ENCODE measurements around the gene CTSZ. TPM values are rescaled to one million over a fixed set of nuclear protein-coding genes. Genes with fewer than 3 reads are reported as not detected.

CTSZ gene
- polyA plus RNA-seq, 3 donors, result 62.6 to 755 (median 86.4) TPM

GRCh38 chr20:59031564-59032022 is 24.5 kb upstream of the CTSZ start:
- Histone ChIP-seq H4K20me1 (ENCODE audit: insufficient read depth, low read length) (peaks cover 50% of the 10 kb centered on the region), H3K9me3 (replicated peaks in 1 of 2; ENCODE audit: control insufficient read depth in 1 of 2, insufficient read depth in 1 of 2, low read length in 2 of 2) (no peaks in the 10 kb centered on the region), H3K4me1 (ENCODE audit: control insufficient read depth in 1 of 2, insufficient read depth in 2 of 2, low read length in 2 of 2) (peaks cover 23 to 41% of the 10 kb centered on the region in 2 donors), H3K27me3 (ENCODE audit: control insufficient read depth in 2 of 2, insufficient read depth in 2 of 2, low read length in 2 of 2) (no peaks in the 10 kb centered on the region), H3K27ac (ENCODE audit: low read depth in 1 of 2, low read length in 2 of 2) (peak overlapping the region; percentile 78 to 88), H3K9ac (ENCODE audit: insufficient read depth, low read length, poor library complexity, severe bottlenecking) (peak overlapping the region; percentile 83), H2AFZ (ENCODE audit: insufficient read depth, low read depth, low read length, poor library complexity, severe bottlenecking) (peak overlapping the region; percentile 82), H3K4me2 (replicated peaks; ENCODE audit: extremely low read depth, low read length, poor library complexity, severe bottlenecking) (peak overlapping the region; percentile 78), H3K79me2 (ENCODE audit: insufficient read depth, low read length) (peaks cover 56% of the 10 kb centered on the region), H3K4me3 (replicated peaks in 1 of 3; ENCODE audit: low read depth in 2 of 3, low read length in 3 of 3) (peak overlapping the region; percentile 52 to 83 (median 79)), H3K36me3 (replicated peaks in 1 of 2; ENCODE audit: control insufficient read depth in 1 of 2, insufficient read depth in 2 of 2, low read length in 2 of 2) (peaks cover 51 to 69% of the 10 kb centered on the region in 2 donors)
- peak overlapping the region; percentile 94 to 97 for H3K4me3 Mint-ChIP-seq
- H3K9me3 Mint-ChIP-seq, result no peaks in the 10 kb centered on the region
- peaks cover 64 to 67% of the 10 kb centered on the region in 2 donors for H3K36me3 Mint-ChIP-seq
- intact Hi-C loops (cut with micrococcal nuclease), result loop anchor here (2.0 to 10.0 kb wide), 5 partner anchors 23 to 139 kb away; partner anchors contain the start of gene NELFCD (in 1 of the 2)
- H3K27me3 Mint-ChIP-seq (ENCODE audit: low read depth in 3 of 3), result peaks cover 0 to 2% (median 0%) of the 10 kb centered on the region in 3 donors
- peak overlapping the region; percentile 93 to 99 (median 97) for H3K27ac Mint-ChIP-seq
- TF ChIP-seq, protein P1, sequence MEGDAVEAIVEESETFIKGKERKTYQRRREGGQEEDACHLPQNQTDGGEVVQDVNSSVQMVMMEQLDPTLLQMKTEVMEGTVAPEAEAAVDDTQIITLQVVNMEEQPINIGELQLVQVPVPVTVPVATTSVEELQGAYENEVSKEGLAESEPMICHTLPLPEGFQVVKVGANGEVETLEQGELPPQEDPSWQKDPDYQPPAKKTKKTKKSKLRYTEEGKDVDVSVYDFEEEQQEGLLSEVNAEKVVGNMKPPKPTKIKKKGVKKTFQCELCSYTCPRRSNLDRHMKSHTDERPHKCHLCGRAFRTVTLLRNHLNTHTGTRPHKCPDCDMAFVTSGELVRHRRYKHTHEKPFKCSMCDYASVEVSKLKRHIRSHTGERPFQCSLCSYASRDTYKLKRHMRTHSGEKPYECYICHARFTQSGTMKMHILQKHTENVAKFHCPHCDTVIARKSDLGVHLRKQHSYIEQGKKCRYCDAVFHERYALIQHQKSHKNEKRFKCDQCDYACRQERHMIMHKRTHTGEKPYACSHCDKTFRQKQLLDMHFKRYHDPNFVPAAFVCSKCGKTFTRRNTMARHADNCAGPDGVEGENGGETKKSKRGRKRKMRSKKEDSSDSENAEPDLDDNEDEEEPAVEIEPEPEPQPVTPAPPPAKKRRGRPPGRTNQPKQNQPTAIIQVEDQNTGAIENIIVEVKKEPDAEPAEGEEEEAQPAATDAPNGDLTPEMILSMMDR (IDR thresholded peaks at IDR 0.05), result no peak
- H3K4me1 Mint-ChIP-seq, result peaks cover 49% of the 10 kb centered on the region
- DNase-seq, result no peak
- WGBS (ENCODE audit: insufficient coverage), result 19% methylated on average over 7 of the region's 13 CpGs

DNA sequence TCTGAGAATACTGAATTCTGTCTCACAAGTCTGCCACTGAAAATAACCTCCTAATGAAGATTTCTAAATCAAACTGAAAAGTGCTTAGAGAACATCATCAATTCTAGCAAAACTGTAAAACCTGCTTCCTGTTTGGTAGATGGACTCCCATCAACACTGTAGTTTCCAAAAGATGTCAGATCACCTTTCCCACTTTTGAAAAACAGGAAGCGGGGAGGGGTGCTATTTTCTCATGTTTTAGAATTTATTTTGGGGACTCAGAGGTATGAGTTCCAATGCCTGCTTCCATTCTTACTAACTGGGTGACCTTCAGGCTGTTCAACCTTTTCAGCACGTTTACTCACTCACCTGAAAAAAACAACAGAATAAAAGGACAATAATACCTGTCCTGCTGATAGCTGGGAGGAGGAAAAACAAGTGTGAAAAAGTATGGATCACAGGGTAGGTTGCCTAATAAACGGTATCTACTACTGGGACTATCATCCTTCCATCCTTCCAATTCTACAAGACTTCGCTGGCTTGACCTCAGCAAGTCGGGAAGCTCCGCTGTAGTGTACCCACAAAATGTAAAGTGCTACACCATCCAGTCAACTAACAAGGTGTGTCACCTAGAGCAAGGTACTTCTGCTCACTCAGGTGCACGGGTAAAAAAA is 24.0 kb upstream of the CTSZ start:
- intact Hi-C loops (cut with micrococcal nuclease), result loop anchor here (5.0 to 10.0 kb wide), 3 partner anchors 46 to 139 kb away; partner anchors contain the start of gene NELFCD (in 1 of the 2)
- H3K36me3 Mint-ChIP-seq, result peaks cover 64 to 66% of the 10 kb centered on the region in 2 donors
- Histone ChIP-seq H3K79me2 (ENCODE audit: insufficient read depth, low read length) (peaks cover 61% of the 10 kb centered on the region), H3K36me3 (replicated peaks in 1 of 2; ENCODE audit: control insufficient read depth in 1 of 2, insufficient read depth in 2 of 2, low read length in 2 of 2) (peaks cover 48 to 69% of the 10 kb centered on the region in 2 donors), H3K4me2 (replicated peaks; ENCODE audit: extremely low read depth, low read length, poor library complexity, severe bottlenecking) (peak overlapping the region; percentile 78), H3K27me3 (ENCODE audit: control insufficient read depth in 2 of 2, insufficient read depth in 2 of 2, low read length in 2 of 2) (no peaks in the 10 kb centered on the region), H3K9me3 (replicated peaks in 1 of 2; ENCODE audit: control insufficient read depth in 1 of 2, insufficient read depth in 1 of 2, low read length in 2 of 2) (no peaks in the 10 kb centered on the region), H3K4me1 (ENCODE audit: control insufficient read depth in 1 of 2, insufficient read depth in 2 of 2, low read length in 2 of 2) (peaks cover 23 to 41% of the 10 kb centered on the region in 2 donors), H3K27ac (ENCODE audit: low read depth in 1 of 2, low read length in 2 of 2) (peak overlapping the region in 1 of 2 donors; percentile 88), H3K4me3 (replicated peaks in 1 of 3; ENCODE audit: low read depth in 2 of 3, low read length in 3 of 3) (peak overlapping the region; percentile 52 to 83 (median 79)), H2AFZ (ENCODE audit: insufficient read depth, low read depth, low read length, poor library complexity, severe bottlenecking) (no peak overlapping the region), H3K9ac (ENCODE audit: insufficient read depth, low read length, poor library complexity, severe bottlenecking) (peak overlapping the region; percentile 83), H4K20me1 (ENCODE audit: insufficient read depth, low read length) (peaks cover 55% of the 10 kb centered on the region)
- TF ChIP-seq, protein P1 (IDR thresholded peaks at IDR 0.05), result no peak
- H3K9me3 Mint-ChIP-seq, result no peaks in the 10 kb centered on the region
- H3K4me3 Mint-ChIP-seq, result peak overlapping the region; percentile 94 to 97
- peak overlapping the region in 6 of 7 donors; percentile 93 to 99 (median 96) for H3K27ac Mint-ChIP-seq
- H3K4me1 Mint-ChIP-seq, result peaks cover 50% of the 10 kb centered on the region
- peaks cover 0 to 2% (median 0%) of the 10 kb centered on the region in 3 donors for H3K27me3 Mint-ChIP-seq (ENCODE audit: low read depth in 3 of 3)
- WGBS (ENCODE audit: insufficient coverage), result 83% methylated on average over 4 of the region's 7 CpGs
- no peak for DNase-seq

Measured in CD14-positive monocyte (primary cell).